ENCODE measurements around the gene FHAD1. TPM values are rescaled to one million over a fixed set of nuclear protein-coding genes. Genes with fewer than 3 reads are reported as not detected.

FHAD1 gene
- total and polyA plus RNA-seq, 4 donors = under 0.01 to 0.13 (median 0.05) TPM; not detected in 1

DNA sequence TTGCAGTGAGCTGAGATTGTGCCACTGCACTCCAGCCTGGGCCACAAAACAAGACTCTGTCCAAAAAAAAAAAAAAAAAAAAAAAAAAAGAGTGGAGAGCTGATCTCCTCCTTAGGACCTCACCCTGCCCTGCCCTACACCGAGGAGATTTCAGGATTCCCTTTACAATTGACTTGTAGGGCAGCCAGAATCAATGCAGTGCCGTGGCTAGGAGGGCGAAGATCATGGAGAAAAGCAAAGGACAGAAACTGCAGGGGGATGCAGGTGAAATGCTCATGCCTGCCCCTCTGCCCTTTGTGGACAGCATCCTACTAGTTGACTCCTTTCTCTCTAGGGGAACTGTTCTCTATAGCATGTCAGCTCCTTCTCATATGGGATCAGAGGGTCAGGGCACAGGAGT is 9.6 kb downstream of the FHAD1 start:
- Histone ChIP-seq H3K9me3 (ENCODE audit: control insufficient read depth in 4 of 4, low read length in 3 of 4) (no peaks in the 10 kb centered on the region), H3K27me3 (ENCODE audit: control insufficient read depth in 4 of 4, insufficient read depth in 4 of 4, low read length in 3 of 4) (no peaks in the 10 kb centered on the region), H3K27ac (ENCODE audit: low read depth in 1 of 2, low read length in 2 of 2) (no peak overlapping the region), H3K36me3 (ENCODE audit: control insufficient read depth in 4 of 4, insufficient read depth in 3 of 4, low read depth in 1 of 4, low read length in 3 of 4) (no peaks in the 10 kb centered on the region), H3K9ac (ENCODE audit: low read depth in 1 of 2, low read length in 2 of 2) (no peak overlapping the region), H3K4me3 (ENCODE audit: low read depth in 1 of 3, low read length in 3 of 3) (no peak overlapping the region), H3K4me1 (ENCODE audit: control insufficient read depth in 4 of 4, insufficient read depth in 4 of 4, low read length in 3 of 4) (no peaks in the 10 kb centered on the region)
- WGBS = 41% methylated on average over 3 of the region's 3 CpGs
- TF ChIP-seq RXRA (IDR thresholded peaks at IDR 0.05) (no peak), FOXA2 (IDR thresholded peaks at IDR 0.05) (no peak), GABPA (IDR thresholded peaks at IDR 0.05 in 1 of 2, conservative IDR thresholded peaks at IDR 0.05 in 1 of 2) (no peak), JUND (IDR thresholded peaks at IDR 0.05) (no peak), YY1 (IDR thresholded peaks at IDR 0.05) (no peak)
- DNase-seq (ENCODE audit: low spot score) = no peak

DNA sequence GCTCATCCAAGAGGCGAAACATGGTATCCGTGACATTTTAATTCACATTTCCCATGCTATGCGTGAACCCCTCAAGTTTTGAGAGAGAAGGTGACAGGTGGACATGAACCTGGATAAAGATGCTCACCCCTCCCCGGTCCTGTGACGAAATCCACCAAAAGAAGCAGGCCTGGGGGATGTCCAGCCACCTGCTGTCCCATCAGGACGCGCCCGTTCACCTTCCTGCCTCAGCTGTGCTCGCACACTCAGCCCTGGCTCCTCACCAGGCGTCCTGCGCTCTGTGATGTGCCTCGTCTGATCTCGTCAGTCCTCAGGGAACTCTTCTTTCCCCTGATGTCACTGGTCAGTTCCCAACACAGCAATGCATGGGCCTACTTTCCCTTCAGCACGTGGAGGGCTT is 10.3 kb downstream of the FHAD1 start:
- TF ChIP-seq YY1 (IDR thresholded peaks at IDR 0.05) = no peak
- TF ChIP-seq TAF1 (conservative IDR thresholded peaks at IDR 0.05) = no peak
- no peak for TF ChIP-seq RAD21 (IDR thresholded peaks at IDR 0.05)
- TF ChIP-seq, protein P1, sequence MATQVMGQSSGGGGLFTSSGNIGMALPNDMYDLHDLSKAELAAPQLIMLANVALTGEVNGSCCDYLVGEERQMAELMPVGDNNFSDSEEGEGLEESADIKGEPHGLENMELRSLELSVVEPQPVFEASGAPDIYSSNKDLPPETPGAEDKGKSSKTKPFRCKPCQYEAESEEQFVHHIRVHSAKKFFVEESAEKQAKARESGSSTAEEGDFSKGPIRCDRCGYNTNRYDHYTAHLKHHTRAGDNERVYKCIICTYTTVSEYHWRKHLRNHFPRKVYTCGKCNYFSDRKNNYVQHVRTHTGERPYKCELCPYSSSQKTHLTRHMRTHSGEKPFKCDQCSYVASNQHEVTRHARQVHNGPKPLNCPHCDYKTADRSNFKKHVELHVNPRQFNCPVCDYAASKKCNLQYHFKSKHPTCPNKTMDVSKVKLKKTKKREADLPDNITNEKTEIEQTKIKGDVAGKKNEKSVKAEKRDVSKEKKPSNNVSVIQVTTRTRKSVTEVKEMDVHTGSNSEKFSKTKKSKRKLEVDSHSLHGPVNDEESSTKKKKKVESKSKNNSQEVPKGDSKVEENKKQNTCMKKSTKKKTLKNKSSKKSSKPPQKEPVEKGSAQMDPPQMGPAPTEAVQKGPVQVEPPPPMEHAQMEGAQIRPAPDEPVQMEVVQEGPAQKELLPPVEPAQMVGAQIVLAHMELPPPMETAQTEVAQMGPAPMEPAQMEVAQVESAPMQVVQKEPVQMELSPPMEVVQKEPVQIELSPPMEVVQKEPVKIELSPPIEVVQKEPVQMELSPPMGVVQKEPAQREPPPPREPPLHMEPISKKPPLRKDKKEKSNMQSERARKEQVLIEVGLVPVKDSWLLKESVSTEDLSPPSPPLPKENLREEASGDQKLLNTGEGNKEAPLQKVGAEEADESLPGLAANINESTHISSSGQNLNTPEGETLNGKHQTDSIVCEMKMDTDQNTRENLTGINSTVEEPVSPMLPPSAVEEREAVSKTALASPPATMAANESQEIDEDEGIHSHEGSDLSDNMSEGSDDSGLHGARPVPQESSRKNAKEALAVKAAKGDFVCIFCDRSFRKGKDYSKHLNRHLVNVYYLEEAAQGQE (IDR thresholded peaks at IDR 0.05) = no peak
- TF ChIP-seq GABPA (IDR thresholded peaks at IDR 0.05 in 1 of 2, conservative IDR thresholded peaks at IDR 0.05 in 1 of 2) = no peak
- TF ChIP-seq, protein P2, sequence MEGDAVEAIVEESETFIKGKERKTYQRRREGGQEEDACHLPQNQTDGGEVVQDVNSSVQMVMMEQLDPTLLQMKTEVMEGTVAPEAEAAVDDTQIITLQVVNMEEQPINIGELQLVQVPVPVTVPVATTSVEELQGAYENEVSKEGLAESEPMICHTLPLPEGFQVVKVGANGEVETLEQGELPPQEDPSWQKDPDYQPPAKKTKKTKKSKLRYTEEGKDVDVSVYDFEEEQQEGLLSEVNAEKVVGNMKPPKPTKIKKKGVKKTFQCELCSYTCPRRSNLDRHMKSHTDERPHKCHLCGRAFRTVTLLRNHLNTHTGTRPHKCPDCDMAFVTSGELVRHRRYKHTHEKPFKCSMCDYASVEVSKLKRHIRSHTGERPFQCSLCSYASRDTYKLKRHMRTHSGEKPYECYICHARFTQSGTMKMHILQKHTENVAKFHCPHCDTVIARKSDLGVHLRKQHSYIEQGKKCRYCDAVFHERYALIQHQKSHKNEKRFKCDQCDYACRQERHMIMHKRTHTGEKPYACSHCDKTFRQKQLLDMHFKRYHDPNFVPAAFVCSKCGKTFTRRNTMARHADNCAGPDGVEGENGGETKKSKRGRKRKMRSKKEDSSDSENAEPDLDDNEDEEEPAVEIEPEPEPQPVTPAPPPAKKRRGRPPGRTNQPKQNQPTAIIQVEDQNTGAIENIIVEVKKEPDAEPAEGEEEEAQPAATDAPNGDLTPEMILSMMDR (IDR thresholded peaks at IDR 0.05; ENCODE audit: low read depth, low read length, missing input control) = no peak
- no peak for TF ChIP-seq FOXA2 (IDR thresholded peaks at IDR 0.05)
- no peak for TF ChIP-seq HNF4G (IDR thresholded peaks at IDR 0.05)
- no peak for TF ChIP-seq RXRA (IDR thresholded peaks at IDR 0.05)
- no peak for TF ChIP-seq HNF4A (conservative IDR thresholded peaks at IDR 0.05)
- no peak for TF ChIP-seq FOXA1 (IDR thresholded peaks at IDR 0.05)
- no peak for TF ChIP-seq SP1 (IDR thresholded peaks at IDR 0.05)
- TF ChIP-seq NR2F2 (IDR thresholded peaks at IDR 0.05) = no peak
- no peak for TF ChIP-seq JUND (IDR thresholded peaks at IDR 0.05)
- TF ChIP-seq, protein P3, sequence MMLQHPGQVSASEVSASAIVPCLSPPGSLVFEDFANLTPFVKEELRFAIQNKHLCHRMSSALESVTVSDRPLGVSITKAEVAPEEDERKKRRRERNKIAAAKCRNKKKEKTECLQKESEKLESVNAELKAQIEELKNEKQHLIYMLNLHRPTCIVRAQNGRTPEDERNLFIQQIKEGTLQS (IDR thresholded peaks at IDR 0.05) = no peak
- no peak for TF ChIP-seq EGR1 (IDR thresholded peaks at IDR 0.05; ENCODE audit: low read depth in 2 of 2)
- TF ChIP-seq, protein P4, sequence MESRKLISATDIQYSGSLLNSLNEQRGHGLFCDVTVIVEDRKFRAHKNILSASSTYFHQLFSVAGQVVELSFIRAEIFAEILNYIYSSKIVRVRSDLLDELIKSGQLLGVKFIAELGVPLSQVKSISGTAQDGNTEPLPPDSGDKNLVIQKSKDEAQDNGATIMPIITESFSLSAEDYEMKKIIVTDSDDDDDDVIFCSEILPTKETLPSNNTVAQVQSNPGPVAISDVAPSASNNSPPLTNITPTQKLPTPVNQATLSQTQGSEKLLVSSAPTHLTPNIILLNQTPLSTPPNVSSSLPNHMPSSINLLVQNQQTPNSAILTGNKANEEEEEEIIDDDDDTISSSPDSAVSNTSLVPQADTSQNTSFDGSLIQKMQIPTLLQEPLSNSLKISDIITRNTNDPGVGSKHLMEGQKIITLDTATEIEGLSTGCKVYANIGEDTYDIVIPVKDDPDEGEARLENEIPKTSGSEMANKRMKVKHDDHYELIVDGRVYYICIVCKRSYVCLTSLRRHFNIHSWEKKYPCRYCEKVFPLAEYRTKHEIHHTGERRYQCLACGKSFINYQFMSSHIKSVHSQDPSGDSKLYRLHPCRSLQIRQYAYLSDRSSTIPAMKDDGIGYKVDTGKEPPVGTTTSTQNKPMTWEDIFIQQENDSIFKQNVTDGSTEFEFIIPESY (IDR thresholded peaks at IDR 0.05) = no peak
- TF ChIP-seq, protein P5, sequence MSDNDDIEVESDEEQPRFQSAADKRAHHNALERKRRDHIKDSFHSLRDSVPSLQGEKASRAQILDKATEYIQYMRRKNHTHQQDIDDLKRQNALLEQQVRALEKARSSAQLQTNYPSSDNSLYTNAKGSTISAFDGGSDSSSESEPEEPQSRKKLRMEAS (IDR thresholded peaks at IDR 0.05) = no peak
- H3K36me3 ChIP-seq (ENCODE audit: control insufficient read depth in 4 of 4, insufficient read depth in 3 of 4, low read depth in 1 of 4, low read length in 3 of 4) = no peaks in the 10 kb centered on the region
- no peaks in the 10 kb centered on the region for H3K4me1 ChIP-seq (ENCODE audit: control insufficient read depth in 4 of 4, insufficient read depth in 4 of 4, low read length in 3 of 4)
- DNase-seq (ENCODE audit: low spot score) = no peak
- H3K27me3 ChIP-seq (ENCODE audit: control insufficient read depth in 4 of 4, insufficient read depth in 4 of 4, low read length in 3 of 4) = no peaks in the 10 kb centered on the region
- no peak overlapping the region for H3K9ac ChIP-seq (ENCODE audit: low read depth in 1 of 2, low read length in 2 of 2)
- no peaks in the 10 kb centered on the region for H3K9me3 ChIP-seq (ENCODE audit: control insufficient read depth in 4 of 4, low read length in 3 of 4)
- no peak overlapping the region for H3K27ac ChIP-seq (ENCODE audit: low read depth in 1 of 2, low read length in 2 of 2)
- 88% methylated on average over 14 of the region's 14 CpGs for WGBS
- no peak overlapping the region for H3K4me3 ChIP-seq (ENCODE audit: low read depth in 1 of 3, low read length in 3 of 3)

Data from liver (tissue), 9 donors.